K562 (cell line): ENCODE results near the gene HSPA1B. TPM values are rescaled to one million over a fixed set of nuclear protein-coding genes. Genes with fewer than 3 reads are reported as not detected.

Experiments
- FOS ChIP-seq: IDR thresholded peaks from 3 replicates; pipeline ENCODE4 v1.6.1; 2011; ENCODE audit not compliant: insufficient read length; ENCODE audit errors: extremely low read depth
- HMG20A ChIP-seq: fragments of 450-650 bp; formaldehyde crosslinking; conservative IDR thresholded peaks from 2 replicates; pipeline ENCODE4 v1.4.0; 2020; ENCODE audit warnings: mild to moderate bottlenecking, mixed read lengths
- MCM2 ChIP-seq: fragments of 450-650 bp; IDR thresholded peaks from 2 replicates; pipeline ENCODE4 v1.6.1; 2017; ENCODE audit warnings: low read depth, mild to moderate bottlenecking
- WHSC1 ChIP-seq: IDR thresholded peaks from one replicate; pipeline ENCODE4 v1.6.1; 2012; ENCODE audit warnings: low read length, control low read depth, inconsistent platforms
- ZNF12 ChIP-seq: sonication (generic); formaldehyde crosslinking; IDR thresholded peaks from 2 replicates; pipeline ENCODE4 v1.4.0; 2020; ENCODE audit warnings: mild to moderate bottlenecking, missing genetic modification reagents
- ZNF124 ChIP-seq: sonication (generic); formaldehyde crosslinking; IDR thresholded peaks from 2 replicates; pipeline ENCODE4 v1.8.1; 2022; ENCODE audit warnings: missing genetic modification reagents
- ZNF24 ChIP-seq: fragments of 450-650 bp; IDR thresholded peaks from 2 replicates; pipeline ENCODE4 v1.6.1; 2016
- ZNF445 ChIP-seq: fragments of 250-450 bp; sonication (Bioruptor Pico); IDR thresholded peaks from 2 replicates; pipeline ENCODE4 v1.4.0; 2020; ENCODE audit warnings: low read depth, mild to moderate bottlenecking, moderate library complexity
- ZNF699 ChIP-seq: fragments of 250-450 bp; sonication (Bioruptor Pico); IDR thresholded peaks from 2 replicates; pipeline ENCODE4 v1.8.0; 2021; ENCODE audit warnings: mild to moderate bottlenecking, moderate library complexity; ENCODE audit not compliant: insufficient replicate concordance
- polyA plus RNA-seq, 8 experiments: library from polyadenylated mRNA; depleted of rRNA in 4 of 8; stranded (reverse) in 5 of 8; unstranded in 3 of 8; fragments of >200 nt; fragmentation: Nextera tagmentation in 2 of 8; fragmentation: Illumina TruSeq in 1 of 8; extraction: Ambion mirVana in 2 of 8; extraction: Trizol in 1 of 8; gene quantifications; 2 replicates each; pipeline versions ENCODE4 v1.2.1 to v1.2.3, GENCODE V29; 2011 to 2014; ENCODE audit warnings: inconsistent platforms in 1 of 8, missing spikeins in 1 of 8
- total RNA-seq, 7 experiments: library from RNA; depleted of rRNA in 6 of 7; stranded (reverse); fragments of >200 nt in 6 of 7; fragmentation: Illumina TruSeq in 2 of 7; extraction: Trizol in 2 of 7; gene quantifications; 2 replicates each; pipeline versions ENCODE4 v1.2.1 to v1.2.3, GENCODE V29; 2011 to 2021; ENCODE audit warnings: low replicate concordance in 1 of 7
- TF ChIP-seq, protein P1 (sequence below), 3 experiments: fragments of 200-800 bp in 1 of 3; fragments of 250-450 bp in 1 of 3; fragments of 450-650 bp in 1 of 3; sonication (Bioruptor Pico) in 1 of 3; sonication (Bioruptor generic) in 1 of 3; formaldehyde crosslinking in 1 of 3; IDR thresholded peaks; 2 replicates each; pipeline versions ENCODE4 v1.6.1 to v1.8.0; 2016 to 2022; ENCODE audit warnings: mild to moderate bottlenecking in 2 of 3, missing genetic modification characterization in 2 of 3, missing compliant biosample characterization in 1 of 3, moderate library complexity in 1 of 3
- TF ChIP-seq, protein P2 (sequence below): fragments of 250-450 bp; sonication (Bioruptor Pico); IDR thresholded peaks from 2 replicates; pipeline ENCODE4 v1.5.0; 2022; ENCODE audit warnings: mild to moderate bottlenecking
- TF ChIP-seq, protein P3 (sequence below): fragments of 450-650 bp; IDR thresholded peaks from 2 replicates; pipeline ENCODE4 v1.6.1; 2017; ENCODE audit warnings: antibody characterized with exemption
- TF ChIP-seq, protein P4 (sequence below): fragments of 150-350 bp; IDR thresholded peaks from 2 replicates; pipeline ENCODE4 v1.6.1; 2014; ENCODE audit warnings: low read depth, mild to moderate bottlenecking, low read length, borderline replicate concordance

Gene HSPA1B
- total and polyA plus RNA-seq, 9 of the 15 experiments (the other 6 are each of a cell fraction or from before 2014, with no cell fraction given), result 0.27 to 227 (median 51.2) TPM

DNA sequence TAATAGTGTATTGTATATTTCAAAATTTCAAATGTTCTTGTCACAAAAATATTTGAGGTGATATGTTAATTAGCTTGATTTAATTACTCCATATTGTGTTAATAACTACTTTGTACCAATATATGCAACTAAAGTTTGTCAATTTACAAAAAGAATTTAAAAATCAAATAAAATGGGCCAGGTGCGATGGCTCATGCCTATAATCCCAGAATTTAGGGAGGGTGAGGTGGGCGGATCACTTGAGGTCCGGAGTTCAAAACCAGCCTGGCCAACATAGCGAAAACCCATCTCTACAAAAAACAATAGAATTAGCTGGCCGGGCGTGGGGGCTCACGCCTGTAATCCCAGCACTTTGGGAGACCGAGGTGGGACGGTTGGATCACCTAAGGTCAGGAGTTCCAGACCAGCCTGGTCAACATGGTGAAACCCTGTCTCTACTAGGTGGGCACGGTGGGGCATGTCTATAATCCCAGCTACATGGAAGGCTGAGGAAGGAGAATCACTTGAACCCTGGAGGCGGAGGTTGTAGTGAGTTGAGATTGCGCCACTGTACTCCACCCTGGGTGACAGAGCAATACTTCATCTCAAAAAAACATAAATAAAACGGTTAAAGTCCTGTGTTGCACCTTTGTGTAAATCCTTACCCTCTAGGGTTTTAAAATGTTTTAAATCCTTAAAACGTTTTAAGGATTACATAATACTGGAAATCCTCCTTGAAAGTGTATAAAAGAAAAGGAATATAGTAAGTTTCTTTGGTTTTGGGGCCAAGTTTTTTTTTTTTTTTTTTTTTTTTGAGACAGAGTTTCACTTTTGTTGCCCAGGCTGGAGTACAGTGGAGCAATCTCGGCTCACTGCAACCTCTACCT, 4.0 kb downstream of the HSPA1B start (continued):
- TF ChIP-seq, protein P1, sequence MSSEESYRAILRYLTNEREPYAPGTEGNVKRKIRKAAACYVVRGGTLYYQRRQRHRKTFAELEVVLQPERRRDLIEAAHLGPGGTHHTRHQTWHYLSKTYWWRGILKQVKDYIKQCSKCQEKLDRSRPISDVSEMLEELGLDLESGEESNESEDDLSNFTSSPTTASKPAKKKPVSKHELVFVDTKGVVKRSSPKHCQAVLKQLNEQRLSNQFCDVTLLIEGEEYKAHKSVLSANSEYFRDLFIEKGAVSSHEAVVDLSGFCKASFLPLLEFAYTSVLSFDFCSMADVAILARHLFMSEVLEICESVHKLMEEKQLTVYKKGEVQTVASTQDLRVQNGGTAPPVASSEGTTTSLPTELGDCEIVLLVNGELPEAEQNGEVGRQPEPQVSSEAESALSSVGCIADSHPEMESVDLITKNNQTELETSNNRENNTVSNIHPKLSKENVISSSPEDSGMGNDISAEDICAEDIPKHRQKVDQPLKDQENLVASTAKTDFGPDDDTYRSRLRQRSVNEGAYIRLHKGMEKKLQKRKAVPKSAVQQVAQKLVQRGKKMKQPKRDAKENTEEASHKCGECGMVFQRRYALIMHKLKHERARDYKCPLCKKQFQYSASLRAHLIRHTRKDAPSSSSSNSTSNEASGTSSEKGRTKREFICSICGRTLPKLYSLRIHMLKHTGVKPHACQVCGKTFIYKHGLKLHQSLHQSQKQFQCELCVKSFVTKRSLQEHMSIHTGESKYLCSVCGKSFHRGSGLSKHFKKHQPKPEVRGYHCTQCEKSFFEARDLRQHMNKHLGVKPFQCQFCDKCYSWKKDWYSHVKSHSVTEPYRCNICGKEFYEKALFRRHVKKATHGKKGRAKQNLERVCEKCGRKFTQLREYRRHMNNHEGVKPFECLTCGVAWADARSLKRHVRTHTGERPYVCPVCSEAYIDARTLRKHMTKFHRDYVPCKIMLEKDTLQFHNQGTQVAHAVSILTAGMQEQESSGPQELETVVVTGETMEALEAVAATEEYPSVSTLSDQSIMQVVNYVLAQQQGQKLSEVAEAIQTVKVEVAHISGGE (CRISPR knock-in tag; IDR thresholded peaks at IDR 0.05), result no peak
- TF ChIP-seq WHSC1 (no peak), ZNF12 (CRISPR knock-in tag) (no peak), ZNF699 (CRISPR knock-in tag) (no peak), FOS (no peak), ZNF24 (no peak), ZNF445 (CRISPR knock-in tag) (no peak), ZNF124 (CRISPR knock-in tag) (no peak), MCM2 (no peak), HMG20A (CRISPR knock-in tag) (0 out of 2 replicates have a peak, but pooled peaks have one; percentile 50)
- TF ChIP-seq, protein P2, sequence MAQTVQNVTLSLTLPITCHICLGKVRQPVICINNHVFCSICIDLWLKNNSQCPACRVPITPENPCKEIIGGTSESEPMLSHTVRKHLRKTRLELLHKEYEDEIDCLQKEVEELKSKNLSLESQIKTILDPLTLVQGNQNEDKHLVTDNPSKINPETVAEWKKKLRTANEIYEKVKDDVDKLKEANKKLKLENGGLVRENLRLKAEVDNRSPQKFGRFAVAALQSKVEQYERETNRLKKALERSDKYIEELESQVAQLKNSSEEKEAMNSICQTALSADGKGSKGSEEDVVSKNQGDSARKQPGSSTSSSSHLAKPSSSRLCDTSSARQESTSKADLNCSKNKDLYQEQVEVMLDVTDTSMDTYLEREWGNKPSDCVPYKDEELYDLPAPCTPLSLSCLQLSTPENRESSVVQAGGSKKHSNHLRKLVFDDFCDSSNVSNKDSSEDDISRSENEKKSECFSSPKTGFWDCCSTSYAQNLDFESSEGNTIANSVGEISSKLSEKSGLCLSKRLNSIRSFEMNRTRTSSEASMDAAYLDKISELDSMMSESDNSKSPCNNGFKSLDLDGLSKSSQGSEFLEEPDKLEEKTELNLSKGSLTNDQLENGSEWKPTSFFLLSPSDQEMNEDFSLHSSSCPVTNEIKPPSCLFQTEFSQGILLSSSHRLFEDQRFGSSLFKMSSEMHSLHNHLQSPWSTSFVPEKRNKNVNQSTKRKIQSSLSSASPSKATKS, result no peak
- TF ChIP-seq, protein P3, sequence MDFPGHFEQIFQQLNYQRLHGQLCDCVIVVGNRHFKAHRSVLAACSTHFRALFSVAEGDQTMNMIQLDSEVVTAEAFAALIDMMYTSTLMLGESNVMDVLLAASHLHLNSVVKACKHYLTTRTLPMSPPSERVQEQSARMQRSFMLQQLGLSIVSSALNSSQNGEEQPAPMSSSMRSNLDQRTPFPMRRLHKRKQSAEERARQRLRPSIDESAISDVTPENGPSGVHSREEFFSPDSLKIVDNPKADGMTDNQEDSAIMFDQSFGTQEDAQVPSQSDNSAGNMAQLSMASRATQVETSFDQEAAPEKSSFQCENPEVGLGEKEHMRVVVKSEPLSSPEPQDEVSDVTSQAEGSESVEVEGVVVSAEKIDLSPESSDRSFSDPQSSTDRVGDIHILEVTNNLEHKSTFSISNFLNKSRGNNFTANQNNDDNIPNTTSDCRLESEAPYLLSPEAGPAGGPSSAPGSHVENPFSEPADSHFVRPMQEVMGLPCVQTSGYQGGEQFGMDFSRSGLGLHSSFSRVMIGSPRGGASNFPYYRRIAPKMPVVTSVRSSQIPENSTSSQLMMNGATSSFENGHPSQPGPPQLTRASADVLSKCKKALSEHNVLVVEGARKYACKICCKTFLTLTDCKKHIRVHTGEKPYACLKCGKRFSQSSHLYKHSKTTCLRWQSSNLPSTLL, result no peak
- TF ChIP-seq, protein P4, sequence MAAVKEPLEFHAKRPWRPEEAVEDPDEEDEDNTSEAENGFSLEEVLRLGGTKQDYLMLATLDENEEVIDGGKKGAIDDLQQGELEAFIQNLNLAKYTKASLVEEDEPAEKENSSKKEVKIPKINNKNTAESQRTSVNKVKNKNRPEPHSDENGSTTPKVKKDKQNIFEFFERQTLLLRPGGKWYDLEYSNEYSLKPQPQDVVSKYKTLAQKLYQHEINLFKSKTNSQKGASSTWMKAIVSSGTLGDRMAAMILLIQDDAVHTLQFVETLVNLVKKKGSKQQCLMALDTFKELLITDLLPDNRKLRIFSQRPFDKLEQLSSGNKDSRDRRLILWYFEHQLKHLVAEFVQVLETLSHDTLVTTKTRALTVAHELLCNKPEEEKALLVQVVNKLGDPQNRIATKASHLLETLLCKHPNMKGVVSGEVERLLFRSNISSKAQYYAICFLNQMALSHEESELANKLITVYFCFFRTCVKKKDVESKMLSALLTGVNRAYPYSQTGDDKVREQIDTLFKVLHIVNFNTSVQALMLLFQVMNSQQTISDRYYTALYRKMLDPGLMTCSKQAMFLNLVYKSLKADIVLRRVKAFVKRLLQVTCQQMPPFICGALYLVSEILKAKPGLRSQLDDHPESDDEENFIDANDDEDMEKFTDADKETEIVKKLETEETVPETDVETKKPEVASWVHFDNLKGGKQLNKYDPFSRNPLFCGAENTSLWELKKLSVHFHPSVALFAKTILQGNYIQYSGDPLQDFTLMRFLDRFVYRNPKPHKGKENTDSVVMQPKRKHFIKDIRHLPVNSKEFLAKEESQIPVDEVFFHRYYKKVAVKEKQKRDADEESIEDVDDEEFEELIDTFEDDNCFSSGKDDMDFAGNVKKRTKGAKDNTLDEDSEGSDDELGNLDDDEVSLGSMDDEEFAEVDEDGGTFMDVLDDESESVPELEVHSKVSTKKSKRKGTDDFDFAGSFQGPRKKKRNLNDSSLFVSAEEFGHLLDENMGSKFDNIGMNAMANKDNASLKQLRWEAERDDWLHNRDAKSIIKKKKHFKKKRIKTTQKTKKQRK, result no peak
